ENCODE data around the gene SNCA. TPM values are rescaled to one million over a fixed set of nuclear protein-coding genes. Genes with fewer than 3 reads are reported as not detected.
A peak's percentile ranks its signal among the peaks of the same experiment; 100 is the strongest.

The SNCA gene
- total RNA-seq, 2 donors from 2014 or later = 0.85 to 0.93 TPM

- no peaks in the 10 kb centered on the region for H3K36me3 Mint-ChIP-seq (ENCODE audit: low read depth)
- peaks cover 8% of the 10 kb centered on the region for H3K4me1 Mint-ChIP-seq
- H3K27ac Mint-ChIP-seq = no peak overlapping the region
- no peaks in the 10 kb centered on the region for H3K9me3 Mint-ChIP-seq
- H3K4me3 Mint-ChIP-seq = peak overlapping the region; percentile 78
- ATAC-seq (replicated peaks) = no peak
- peaks cover 49% of the 10 kb centered on the region for H3K27me3 Mint-ChIP-seq
These were observed 773 bp downstream of the SNCA start for GRCh38 chr4:89836031-89836745.

- H3K27me3 Mint-ChIP-seq = peaks cover 44% of the 10 kb centered on the region
- no peak overlapping the region for H3K27ac Mint-ChIP-seq
- H3K4me3 Mint-ChIP-seq = peak overlapping the region; percentile 78
- peaks cover 8% of the 10 kb centered on the region for H3K4me1 Mint-ChIP-seq
- ATAC-seq (replicated peaks) = no peak
- H3K9me3 Mint-ChIP-seq = no peaks in the 10 kb centered on the region
- no peaks in the 10 kb centered on the region for H3K36me3 Mint-ChIP-seq (ENCODE audit: low read depth)
These were observed 1.5 kb downstream of the SNCA start for GRCh38 chr4:89835413-89835812.

- H3K4me3 Mint-ChIP-seq = no peak overlapping the region
- ATAC-seq (replicated peaks) = no peak
- peaks cover 8% of the 10 kb centered on the region for H3K4me1 Mint-ChIP-seq
- H3K9me3 Mint-ChIP-seq = no peaks in the 10 kb centered on the region
- H3K27me3 Mint-ChIP-seq = peaks cover 39% of the 10 kb centered on the region
- H3K27ac Mint-ChIP-seq = no peak overlapping the region
- H3K36me3 Mint-ChIP-seq (ENCODE audit: low read depth) = no peaks in the 10 kb centered on the region
These were observed 2.3 kb downstream of the SNCA start for GRCh38 chr4:89834486-89835209.

GRCh38 chr4:89829470-89830138, 7.4 kb downstream of the SNCA start:
- no peaks in the 10 kb centered on the region for H3K36me3 Mint-ChIP-seq (ENCODE audit: low read depth)
- H3K4me3 Mint-ChIP-seq = peak overlapping the region; percentile 42
- peaks cover 10% of the 10 kb centered on the region for H3K4me1 Mint-ChIP-seq
- H3K27me3 Mint-ChIP-seq = peaks cover 4% of the 10 kb centered on the region
- H3K27ac Mint-ChIP-seq = no peak overlapping the region
- ATAC-seq (replicated peaks) = peak; percentile 91
- no peaks in the 10 kb centered on the region for H3K9me3 Mint-ChIP-seq

GRCh38 chr4:89823416-89823815, 13.5 kb downstream of the SNCA start:
- Mint-ChIP-seq H3K27me3 (peaks cover 10% of the 10 kb centered on the region), H3K9me3 (no peaks in the 10 kb centered on the region), H3K4me3 (no peak overlapping the region), H3K27ac (no peak overlapping the region), H3K4me1 (peaks cover 3% of the 10 kb centered on the region), H3K36me3 (ENCODE audit: low read depth) (no peaks in the 10 kb centered on the region)
- no peak for ATAC-seq (replicated peaks)

- H3K4me3 Mint-ChIP-seq = no peak overlapping the region
- peaks cover 10% of the 10 kb centered on the region for H3K27me3 Mint-ChIP-seq
- H3K36me3 Mint-ChIP-seq (ENCODE audit: low read depth) = no peaks in the 10 kb centered on the region
- H3K9me3 Mint-ChIP-seq = no peaks in the 10 kb centered on the region
- H3K4me1 Mint-ChIP-seq = no peaks in the 10 kb centered on the region
- no peak overlapping the region for H3K27ac Mint-ChIP-seq
- no peak for ATAC-seq (replicated peaks)
These were observed 15.3 kb downstream of the SNCA start for GRCh38 chr4:89821612-89822011.

GRCh38 chr4:89820010-89820409, 17.0 kb downstream of the SNCA start:
- Mint-ChIP-seq H3K36me3 (ENCODE audit: low read depth) (no peaks in the 10 kb centered on the region), H3K27ac (no peak overlapping the region), H3K4me1 (no peaks in the 10 kb centered on the region), H3K27me3 (peaks cover 10% of the 10 kb centered on the region), H3K9me3 (no peaks in the 10 kb centered on the region), H3K4me3 (no peak overlapping the region)
- no peak for ATAC-seq (replicated peaks)

- no peaks in the 10 kb centered on the region for H3K4me1 Mint-ChIP-seq
- ATAC-seq (replicated peaks) = no peak
These were observed 22.6 kb downstream of the SNCA start for GRCh38 chr4:89814362-89814761.

GRCh38 chr4:89813197-89813596, 23.8 kb downstream of the SNCA start:
- Mint-ChIP-seq H3K9me3 (no peaks in the 10 kb centered on the region), H3K4me3 (no peak overlapping the region)

More at GRCh38 chr4:89814362-89814761, 22.6 kb downstream of the SNCA start:
- H3K4me3 Mint-ChIP-seq = no peak overlapping the region
- H3K27ac Mint-ChIP-seq = no peak overlapping the region
- H3K36me3 Mint-ChIP-seq (ENCODE audit: low read depth) = no peaks in the 10 kb centered on the region
- H3K9me3 Mint-ChIP-seq = no peaks in the 10 kb centered on the region
- H3K27me3 Mint-ChIP-seq = peaks cover 3% of the 10 kb centered on the region

GRCh38 chr4:89807441-89808140, 29.4 kb downstream of the SNCA start:
- H3K9me3 Mint-ChIP-seq = no peaks in the 10 kb centered on the region
- H3K4me1 Mint-ChIP-seq = no peaks in the 10 kb centered on the region
- H3K27me3 Mint-ChIP-seq = no peaks in the 10 kb centered on the region
- H3K36me3 Mint-ChIP-seq (ENCODE audit: low read depth) = no peaks in the 10 kb centered on the region
- no peak for ATAC-seq (replicated peaks)
- H3K4me3 Mint-ChIP-seq = no peak overlapping the region
- no peak overlapping the region for H3K27ac Mint-ChIP-seq

More at GRCh38 chr4:89813197-89813596, 23.8 kb downstream of the SNCA start:
- no peaks in the 10 kb centered on the region for H3K27me3 Mint-ChIP-seq
- H3K27ac Mint-ChIP-seq = no peak overlapping the region
- H3K36me3 Mint-ChIP-seq (ENCODE audit: low read depth) = no peaks in the 10 kb centered on the region
- no peaks in the 10 kb centered on the region for H3K4me1 Mint-ChIP-seq
- no peak for ATAC-seq (replicated peaks)

- Mint-ChIP-seq H3K4me1 (no peaks in the 10 kb centered on the region), H3K4me3 (no peak overlapping the region), H3K27me3 (no peaks in the 10 kb centered on the region), H3K36me3 (ENCODE audit: low read depth) (no peaks in the 10 kb centered on the region), H3K9me3 (no peaks in the 10 kb centered on the region), H3K27ac (no peak overlapping the region)
- no peak for ATAC-seq (replicated peaks)
These were observed 31.7 kb downstream of the SNCA start for GRCh38 chr4:89805297-89805696.

GRCh38 chr4:89803915-89804314, 33.0 kb downstream of the SNCA start:
- Mint-ChIP-seq H3K27ac (no peak overlapping the region), H3K4me1 (no peaks in the 10 kb centered on the region), H3K27me3 (no peaks in the 10 kb centered on the region), H3K36me3 (ENCODE audit: low read depth) (no peaks in the 10 kb centered on the region), H3K4me3 (no peak overlapping the region), H3K9me3 (no peaks in the 10 kb centered on the region)
- no peak for ATAC-seq (replicated peaks)

- H3K27me3 Mint-ChIP-seq = no peaks in the 10 kb centered on the region
- H3K27ac Mint-ChIP-seq = no peak overlapping the region
- no peaks in the 10 kb centered on the region for H3K9me3 Mint-ChIP-seq
- H3K36me3 Mint-ChIP-seq (ENCODE audit: low read depth) = no peaks in the 10 kb centered on the region
- no peaks in the 10 kb centered on the region for H3K4me1 Mint-ChIP-seq
- ATAC-seq (replicated peaks) = no peak
- no peak overlapping the region for H3K4me3 Mint-ChIP-seq
These were observed 33.9 kb downstream of the SNCA start for GRCh38 chr4:89803036-89803435.

- Mint-ChIP-seq H3K4me3 (no peak overlapping the region), H3K4me1 (no peaks in the 10 kb centered on the region), H3K27me3 (peaks cover 6% of the 10 kb centered on the region), H3K36me3 (ENCODE audit: low read depth) (no peaks in the 10 kb centered on the region), H3K27ac (no peak overlapping the region), H3K9me3 (no peaks in the 10 kb centered on the region)
- ATAC-seq (replicated peaks) = no peak
These were observed 36.3 kb downstream of the SNCA start for GRCh38 chr4:89800527-89801103.

Measured in activated T-helper 17 cell treated with anti-CD3 and anti-CD28 coated beads, Interleukin-2, amount 50 U/mL, for 72 hours (primary cell).